Panc1 (cell line): ENCODE data around the gene LETM1. TPM values are rescaled to one million over a fixed set of nuclear protein-coding genes. Genes with fewer than 3 reads are reported as not detected.

ENCODE experiments used
- ATAC-seq: fragments of 200-7000 bp; cut with Tn5 transposase; 2 replicates; pipeline ENCODE4 v1.9.1; 2020; ENCODE audit warnings: mild to moderate bottlenecking, moderate library complexity
- BruUV-seq: library from RNA; stranded (reverse); fragments of 400-500 nt; replicated peaks from 2 replicates; lab custom pipeline; 2021; lab: Mats Ljungman, UMichigan
- CTCF ChIA-PET: fragments of 300-600 bp; sonication (Branson Sonifier 250); formaldehyde crosslinking; loops from one replicate; lab custom pipeline; 2022; ENCODE audit warnings: antibody characterized with exemption; lab: Charles Lee
- POLR2A ChIA-PET: fragments of 300-600 bp; sonication (Branson Sonifier 250); formaldehyde crosslinking; loops from one replicate; lab custom pipeline; 2022; ENCODE audit warnings: antibody characterized with exemption; lab: Charles Lee
- DNase-seq: peaks from one replicate; pipeline ENCODE4 v3.0.0-alpha.2; 2010; ENCODE audit warnings: low read depth, low spot score
- H3K27ac ChIP-seq: 2 replicates; pipeline ENCODE4 v1.5.1; 2011; ENCODE audit warnings: mild to moderate bottlenecking, low read length, inconsistent platforms
- H3K27me3 ChIP-seq: fragments of 200-500 bp; sonication (Bioruptor generic); 2 replicates; pipeline ENCODE4 v1.6.0; 2014; ENCODE audit warnings: low read length, inconsistent platforms; ENCODE audit not compliant: control insufficient read depth, insufficient read depth
- H3K36me3 ChIP-seq: fragments of 200-500 bp; sonication (Bioruptor generic); 2 replicates; pipeline ENCODE4 v1.5.1; 2014; ENCODE audit warnings: inconsistent platforms, mild to moderate bottlenecking, low read length, moderate library complexity; ENCODE audit not compliant: control insufficient read depth, insufficient read depth
- H3K4me1 ChIP-seq: 2 replicates; pipeline ENCODE4 v1.5.1; 2011; ENCODE audit warnings: inconsistent platforms, mild to moderate bottlenecking, low read length, moderate library complexity; ENCODE audit not compliant: control insufficient read depth, insufficient read depth
- H3K4me3 ChIP-seq, 2 experiments: 2 replicates each; pipeline ENCODE4 v1.5.1; 2011 to 2012; ENCODE audit warnings: low read depth in 2 of 2, low read length in 2 of 2, mild to moderate bottlenecking in 2 of 2, inconsistent platforms in 1 of 2, moderate library complexity in 1 of 2
- H3K9me3 ChIP-seq: fragments of 200-500 bp; sonication (Bioruptor generic); 2 replicates; pipeline ENCODE4 v1.5.1; 2014; ENCODE audit warnings: low read depth, mild to moderate bottlenecking, inconsistent platforms, low read length, moderate library complexity; ENCODE audit not compliant: control insufficient read depth, insufficient read depth
- POLR2AphosphoS5 ChIP-seq: IDR thresholded peaks from 2 replicates; pipeline ENCODE4 v1.6.1; 2012; ENCODE audit warnings: mild to moderate bottlenecking, low read depth, low read length, moderate library complexity
- REST ChIP-seq, 2 experiments: IDR thresholded peaks; 2 replicates each; pipeline ENCODE4 v1.6.1; 2011 to 2012; ENCODE audit warnings: low read depth in 2 of 2, control low read depth in 1 of 2, low read length in 1 of 2, mild to moderate bottlenecking in 1 of 2, moderate library complexity in 1 of 2; ENCODE audit not compliant: insufficient read depth in 1 of 2
- SIN3A ChIP-seq: IDR thresholded peaks from 2 replicates; pipeline ENCODE4 v1.6.1; 2012; ENCODE audit warnings: low read depth, mild to moderate bottlenecking, low read length, moderate library complexity, borderline replicate concordance; ENCODE audit not compliant: insufficient read depth
- TCF7L2 ChIP-seq: IDR thresholded peaks from 2 replicates; pipeline ENCODE4 v1.6.1; 2011; ENCODE audit warnings: mild to moderate bottlenecking, low read depth, low read length, inconsistent platforms
- in situ Hi-C: cut with HindIII; loops from 2 replicates; pipeline ENCODE4 v1.10.0; 2016; ENCODE audit warnings: low sequenced_read_pairs, low pct_unique_long_range_greater_than_20kb
- intact Hi-C: fragments of 100-400 bp; cut with micrococcal nuclease; formaldehyde crosslinking; loops from one replicate; pipeline ENCODE4 v1.10.0; 2022; ENCODE audit not compliant: unreplicated experiment
- total RNA-seq: library from RNA; stranded (reverse); gene quantifications from one replicate; pipeline ENCODE4 v1.2.1, GENCODE V29; 2021; ENCODE audit not compliant: unreplicated experiment
- TF ChIP-seq, protein P1 (sequence below): fragments of 450-650 bp; IDR thresholded peaks from 2 replicates; pipeline ENCODE4 v1.5.1; 2017; ENCODE audit warnings: mild to moderate bottlenecking

The LETM1 gene
- total RNA-seq, 1 experiment from 2014 or later, result 67.6 TPM

GRCh38 chr4:1826531-1827350, 29.2 kb downstream of the LETM1 start:
- ATAC-seq, result no peak
- no peak for DNase-seq
- TF ChIP-seq SIN3A, result no peak
- Histone ChIP-seq H3K9me3 (no peaks in the 10 kb centered on the region), H3K4me3 (no peak overlapping the region), H3K4me1 (no peaks in the 10 kb centered on the region), H3K36me3 (no peaks in the 10 kb centered on the region), H3K27me3 (no peaks in the 10 kb centered on the region), H3K27ac (no peak overlapping the region)
- POLR2A ChIA-PET, result no interaction called here
- CTCF ChIA-PET, result interaction anchor here (0.6 kb wide), 1 partner anchor 363 kb away, joined by 4 read pairs; no protein-coding TSS in a partner anchor
- intact Hi-C loops, result no loop called here
- in situ Hi-C loops, result no loop called here
- BruUV-seq, result no TSS peak

- Histone ChIP-seq H3K36me3 (no peaks in the 10 kb centered on the region), H3K27me3 (no peaks in the 10 kb centered on the region), H3K4me3 (no peak overlapping the region), H3K9me3 (no peaks in the 10 kb centered on the region), H3K27ac (no peak overlapping the region), H3K4me1 (no peaks in the 10 kb centered on the region)
- POLR2A ChIA-PET, result no interaction called here
- in situ Hi-C loops (no loop called here), intact Hi-C loops (no loop called here)
- CTCF ChIA-PET, result no interaction called here
- BruUV-seq, result no TSS peak
- DNase-seq (no peak), ATAC-seq (no peak)
- no peak for TF ChIP-seq REST (IDR thresholded peaks at IDR 0.05; ENCODE audit: insufficient read depth in 1 of 2, low read depth in 2 of 2, low read length in 1 of 2)
- TF ChIP-seq SIN3A, result no peak
- no peak for TF ChIP-seq POLR2AphosphoS5
- TF ChIP-seq, protein P1, sequence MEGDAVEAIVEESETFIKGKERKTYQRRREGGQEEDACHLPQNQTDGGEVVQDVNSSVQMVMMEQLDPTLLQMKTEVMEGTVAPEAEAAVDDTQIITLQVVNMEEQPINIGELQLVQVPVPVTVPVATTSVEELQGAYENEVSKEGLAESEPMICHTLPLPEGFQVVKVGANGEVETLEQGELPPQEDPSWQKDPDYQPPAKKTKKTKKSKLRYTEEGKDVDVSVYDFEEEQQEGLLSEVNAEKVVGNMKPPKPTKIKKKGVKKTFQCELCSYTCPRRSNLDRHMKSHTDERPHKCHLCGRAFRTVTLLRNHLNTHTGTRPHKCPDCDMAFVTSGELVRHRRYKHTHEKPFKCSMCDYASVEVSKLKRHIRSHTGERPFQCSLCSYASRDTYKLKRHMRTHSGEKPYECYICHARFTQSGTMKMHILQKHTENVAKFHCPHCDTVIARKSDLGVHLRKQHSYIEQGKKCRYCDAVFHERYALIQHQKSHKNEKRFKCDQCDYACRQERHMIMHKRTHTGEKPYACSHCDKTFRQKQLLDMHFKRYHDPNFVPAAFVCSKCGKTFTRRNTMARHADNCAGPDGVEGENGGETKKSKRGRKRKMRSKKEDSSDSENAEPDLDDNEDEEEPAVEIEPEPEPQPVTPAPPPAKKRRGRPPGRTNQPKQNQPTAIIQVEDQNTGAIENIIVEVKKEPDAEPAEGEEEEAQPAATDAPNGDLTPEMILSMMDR, result no peak
- no peak for TF ChIP-seq TCF7L2
These were observed 30.6 kb downstream of the LETM1 start for GRCh38 chr4:1825326-1825725.

DNA sequence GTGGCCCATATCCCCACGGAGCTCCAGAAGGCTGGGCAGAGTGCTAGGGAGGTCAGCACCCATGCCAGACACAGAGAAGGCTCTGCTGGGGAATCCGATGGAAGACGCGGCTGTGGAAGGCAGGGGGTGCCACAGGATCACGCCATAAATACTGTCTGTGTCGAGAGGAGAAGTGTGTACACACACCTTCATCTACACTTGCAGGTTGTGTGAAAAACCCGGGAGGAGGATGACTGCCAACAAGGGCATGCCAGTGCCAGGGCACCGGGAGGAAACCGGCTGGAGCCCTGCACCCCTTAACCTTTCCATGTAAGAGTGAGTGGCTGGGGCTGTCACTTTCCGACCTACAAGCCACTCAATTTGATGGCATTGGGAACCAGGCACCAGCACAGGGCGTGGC, 31.2 kb downstream of the LETM1 start:
- POLR2A ChIA-PET, result no interaction called here
- DNase-seq (no peak), ATAC-seq (no peak)
- peaks cover 3% of the 10 kb centered on the region; the same call in 1 of the 2 replicates for H3K36me3 ChIP-seq
- H3K27ac ChIP-seq, result no peak overlapping the region
- no peaks in the 10 kb centered on the region for H3K9me3 ChIP-seq
- no peak overlapping the region for H3K4me3 ChIP-seq
- no peaks in the 10 kb centered on the region for H3K27me3 ChIP-seq
- intact Hi-C loops (no loop called here), in situ Hi-C loops (no loop called here)
- no TSS peak for BruUV-seq
- H3K4me1 ChIP-seq, result no peaks in the 10 kb centered on the region
- TF ChIP-seq, protein P1, result no peak
- no peak for TF ChIP-seq POLR2AphosphoS5
- TF ChIP-seq TCF7L2, result no peak
- no peak for TF ChIP-seq SIN3A
- TF ChIP-seq REST (IDR thresholded peaks at IDR 0.05; ENCODE audit: insufficient read depth in 1 of 2, low read depth in 2 of 2, low read length in 1 of 2), result no peak
- CTCF ChIA-PET, result no interaction called here
